Sciatic nerve (tissue), 2 donors: ENCODE data around the gene NT5C3A. TPM values are rescaled to one million over a fixed set of nuclear protein-coding genes. Genes with fewer than 3 reads are reported as not detected.
A peak's percentile ranks its signal among the peaks of the same experiment; 100 is the strongest.
"Not testable (repeated sequence)": the region's sequence is repeated elsewhere in the genome, so short reads cannot be mapped to it uniquely, and the experiment has no call there.

Source experiments
- ATAC-seq: fragments of 200-7000 bp; cut with Tn5 transposase; one replicate; pipeline ENCODE4 v1.9.1; 2020; ENCODE audit warnings: mild to moderate bottlenecking, moderate library complexity
- DNase-seq: peaks from one replicate; pipeline ENCODE4 v3.0.0-alpha.2; 2020; ENCODE audit warnings: low spot score
- intact Hi-C: fragments of 100-400 bp; cut with DNase I; formaldehyde crosslinking; loops from one replicate; pipeline ENCODE4 v1.14.2; 2022
- total RNA-seq: library from RNA; stranded (reverse); fragmentation: NEBNext Ultra II Directional; extraction: Animal tissue kit (Norgen Biotek cat#: 25700); gene quantifications from one replicate; pipeline ENCODE4 v1.2.1, GENCODE V29; 2021
- donor health status: DM: no; HTN: no; CAD: no.
- donor health status: DM: no; HTN: no; CAD: no.

The NT5C3A gene
- total RNA-seq = 27.9 TPM

DNA sequence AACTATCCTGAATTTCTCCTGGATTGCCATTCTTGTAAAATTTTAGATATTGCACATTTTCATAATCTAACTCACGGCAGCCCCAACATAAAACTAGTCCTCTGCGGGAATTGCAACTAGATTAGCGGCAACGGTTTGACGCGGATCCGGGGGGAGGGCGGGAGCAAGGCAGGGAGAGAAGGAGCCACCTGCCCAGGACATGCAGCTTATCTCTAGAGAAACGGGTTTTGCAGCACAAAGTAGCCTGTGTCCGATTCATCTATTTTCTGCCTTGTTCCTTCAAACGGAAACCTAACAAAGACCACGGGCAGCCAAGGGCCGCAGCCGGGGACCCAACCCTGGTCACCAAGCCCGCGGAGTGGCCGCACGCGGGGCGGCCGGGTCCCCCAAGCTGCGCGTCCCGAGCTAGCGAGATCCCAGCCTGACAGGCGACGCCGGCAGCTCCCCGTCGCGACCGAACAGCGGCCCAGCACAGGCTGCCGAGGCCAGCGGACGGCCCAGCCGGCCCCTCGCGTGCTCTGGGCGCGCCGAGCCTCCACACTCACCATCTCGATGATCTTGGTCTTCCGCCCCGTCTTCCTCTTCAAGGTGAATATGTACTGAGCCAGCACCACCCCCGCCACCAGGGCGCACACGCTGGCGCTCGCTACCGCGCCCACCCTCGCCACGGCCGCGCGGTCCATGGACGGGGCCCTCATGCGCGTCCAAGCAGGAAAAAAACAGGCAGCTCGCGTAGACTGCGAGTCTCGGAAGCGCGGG, at the start of gene NT5C3A:
TSS of gene NT5C3A (minus strand) at position 754 of the 759 bp plus-strand sequence. CDS start at position 683, 71 bp downstream.
- intact Hi-C loops = no loop called here
- ATAC-seq = peak; percentile 53
- DNase-seq = no peak

DNA sequence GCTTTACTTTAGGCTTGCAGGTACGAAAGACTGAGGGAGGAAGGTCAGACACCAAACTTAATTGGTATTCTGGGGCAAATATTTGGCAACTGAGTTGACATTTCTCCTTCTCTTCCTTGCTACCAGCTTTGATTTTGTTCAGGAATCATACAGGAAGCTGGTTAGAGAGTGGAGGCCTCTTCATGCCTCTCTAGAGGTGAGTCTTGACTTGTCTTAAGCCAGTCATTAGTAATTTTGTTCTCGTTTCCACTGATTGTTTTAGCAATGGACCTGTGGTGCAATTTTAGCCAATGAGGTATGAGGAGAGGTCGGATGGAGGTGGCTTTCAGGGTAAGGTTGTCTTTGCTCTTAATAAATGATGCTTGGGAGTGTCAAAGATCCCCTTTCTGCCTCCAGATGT, 49.0 kb upstream of the NT5C3A start:
- intact Hi-C loops = no loop called here
- ATAC-seq = no peak
- no peak for DNase-seq

DNA sequence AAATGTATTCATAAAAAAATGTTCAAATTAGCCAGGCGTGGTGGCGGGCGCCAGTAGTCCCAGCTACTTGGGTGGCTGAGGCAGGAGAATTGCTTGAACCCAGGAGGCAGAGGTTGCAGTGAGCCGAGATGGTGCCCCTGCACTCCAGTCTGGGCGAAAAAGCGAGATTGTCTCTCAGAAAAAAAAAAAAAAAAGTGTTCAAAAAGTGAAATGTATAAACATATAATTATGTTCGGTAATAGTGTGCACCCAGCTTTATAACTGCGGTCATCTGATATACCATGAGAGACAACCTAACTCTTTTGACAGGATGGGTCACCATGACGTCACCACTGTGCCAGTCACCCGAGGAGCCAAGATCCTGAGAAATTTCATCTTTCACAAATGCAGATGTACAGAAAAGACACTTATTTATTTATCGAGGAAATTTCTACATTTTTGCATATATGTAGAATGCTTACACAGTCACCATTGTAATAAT, 47.2 kb upstream of the NT5C3A start:
- ATAC-seq = peak; percentile 33
- intact Hi-C loops = no loop called here
- DNase-seq = no peak

DNA sequence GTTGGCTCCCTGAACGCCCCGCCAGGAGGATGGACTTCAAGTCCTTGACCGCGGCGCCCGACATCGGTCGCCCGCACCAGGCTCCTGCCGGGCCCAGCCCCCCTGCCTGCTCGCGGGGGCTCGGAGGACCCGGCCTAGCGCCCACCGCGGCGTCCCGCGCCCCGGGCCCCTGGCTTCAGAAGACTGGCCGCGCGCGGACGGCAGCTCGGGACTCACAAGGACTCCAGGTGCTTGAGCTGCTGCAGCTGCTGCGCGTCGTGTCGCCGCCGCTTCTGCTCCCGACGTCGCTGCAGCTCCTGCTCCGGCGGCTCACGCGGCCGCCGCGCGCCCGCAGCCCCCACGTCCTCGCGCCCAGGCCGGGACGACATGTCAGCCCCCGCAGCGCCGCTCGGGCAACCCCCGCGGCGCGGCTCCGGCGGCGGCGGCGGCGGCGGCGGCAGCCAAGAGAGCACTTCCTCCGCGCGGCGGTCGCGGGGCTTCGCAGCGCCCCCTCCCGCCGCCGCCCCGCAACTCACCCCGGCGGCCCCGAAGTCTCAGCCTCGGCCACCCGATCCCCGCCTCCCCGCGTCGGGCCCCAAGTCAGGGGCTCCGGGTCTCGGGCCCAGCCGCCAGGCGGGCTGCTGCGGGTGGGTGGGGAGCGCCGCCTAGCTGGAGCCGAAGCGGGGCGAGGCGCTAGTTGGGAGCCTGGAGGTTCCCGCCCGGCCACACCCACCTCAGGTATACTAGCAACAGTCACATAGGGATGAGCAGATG, 46.6 kb upstream of the NT5C3A start, which contains the start of gene RP9:
TSS of gene RP9 (minus strand) at position 400 of the 753 bp plus-strand sequence. CDS start at position 368, 32 bp downstream.
- DNase-seq (peak; percentile 71), ATAC-seq (peak; percentile 83)
- intact Hi-C loops = no loop called here

DNA sequence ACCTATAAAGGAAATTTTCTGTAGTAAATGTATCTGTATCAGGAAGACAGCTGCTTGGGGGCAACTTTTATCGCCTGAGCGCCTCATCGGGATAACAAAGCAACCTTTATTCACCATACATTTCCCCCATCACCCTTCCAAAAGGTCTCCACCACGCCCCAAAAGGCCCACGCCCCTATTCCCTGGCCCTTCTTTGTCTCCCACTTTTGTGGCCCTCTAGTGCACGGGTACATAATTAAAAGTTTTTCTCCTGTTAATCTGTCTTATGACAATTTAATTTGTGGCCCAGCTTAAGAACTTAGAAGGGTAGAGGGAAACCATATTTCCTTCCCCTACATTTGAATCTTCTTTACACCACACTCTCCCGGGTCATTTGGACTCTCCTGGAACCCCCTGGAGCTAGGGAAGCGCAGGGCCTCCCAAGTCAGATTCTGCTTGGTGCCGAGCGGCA, 46.0 kb upstream of the NT5C3A start:
- ATAC-seq (peak; percentile 50), DNase-seq (no peak)
- intact Hi-C loops = no loop called here

DNA sequence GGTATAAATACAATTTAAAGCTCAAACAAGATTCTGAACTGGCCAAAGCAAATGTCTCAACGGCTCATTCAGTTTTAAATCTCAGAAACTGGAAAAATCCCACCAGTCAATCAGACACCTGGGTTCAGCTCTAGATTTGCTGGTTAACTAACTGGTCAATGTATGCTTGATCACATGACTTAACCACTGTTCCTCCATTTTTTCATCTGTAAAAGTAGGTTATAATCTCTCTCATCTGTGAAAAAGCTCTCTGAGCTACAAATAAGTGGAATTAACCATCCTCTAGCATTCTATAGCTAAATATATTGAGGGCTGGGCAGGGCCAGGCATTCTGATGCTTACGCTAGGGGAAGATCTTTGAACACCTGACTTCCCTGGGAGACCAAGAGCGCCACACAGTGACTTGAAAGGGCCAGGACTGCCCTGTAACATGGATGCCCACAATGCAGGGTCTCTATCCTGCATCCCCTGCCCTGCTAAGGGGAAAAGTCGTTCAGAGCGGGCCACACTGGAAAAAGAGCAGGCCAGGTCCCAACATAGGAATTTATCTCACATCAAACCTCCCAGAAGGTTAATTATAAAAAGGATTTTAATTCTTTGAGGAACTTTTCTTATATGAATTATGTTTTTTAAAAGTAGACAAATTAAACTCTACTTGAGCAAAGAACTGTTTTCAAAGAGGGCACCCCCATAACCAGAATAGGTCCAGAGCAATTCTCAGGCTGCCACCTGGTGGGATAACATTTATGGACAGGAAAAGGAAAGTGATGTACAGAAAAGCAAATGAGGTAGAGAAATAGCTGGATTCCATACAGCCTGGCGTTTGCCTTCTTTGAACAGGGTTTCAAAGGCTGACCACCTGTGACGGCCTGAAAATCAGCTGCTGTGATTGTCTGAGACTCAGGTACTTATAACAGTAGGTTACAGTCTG, 44.8 kb upstream of the NT5C3A start:
- intact Hi-C loops = no loop called here
- peak; percentile 66 for ATAC-seq
- DNase-seq = no peak

DNA sequence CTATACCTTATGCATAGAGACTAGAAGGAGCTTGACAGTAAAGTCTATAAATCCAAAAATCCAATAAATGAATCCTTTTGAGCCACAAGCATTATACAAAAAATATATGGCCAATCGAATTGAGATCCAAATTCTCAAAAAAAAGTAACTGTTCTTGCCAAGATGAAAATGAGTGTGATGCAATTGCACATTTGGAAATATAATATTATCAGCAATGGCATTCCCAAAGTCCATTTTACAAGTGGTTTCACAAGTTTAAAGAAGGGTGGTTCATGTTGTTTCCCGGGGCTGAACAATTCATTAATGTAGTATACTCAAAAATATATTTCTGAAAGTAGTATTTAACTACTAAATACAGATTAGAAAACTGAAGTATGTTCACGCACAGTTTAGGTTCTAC, 39.3 kb upstream of the NT5C3A start:
- intact Hi-C loops = no loop called here

DNA sequence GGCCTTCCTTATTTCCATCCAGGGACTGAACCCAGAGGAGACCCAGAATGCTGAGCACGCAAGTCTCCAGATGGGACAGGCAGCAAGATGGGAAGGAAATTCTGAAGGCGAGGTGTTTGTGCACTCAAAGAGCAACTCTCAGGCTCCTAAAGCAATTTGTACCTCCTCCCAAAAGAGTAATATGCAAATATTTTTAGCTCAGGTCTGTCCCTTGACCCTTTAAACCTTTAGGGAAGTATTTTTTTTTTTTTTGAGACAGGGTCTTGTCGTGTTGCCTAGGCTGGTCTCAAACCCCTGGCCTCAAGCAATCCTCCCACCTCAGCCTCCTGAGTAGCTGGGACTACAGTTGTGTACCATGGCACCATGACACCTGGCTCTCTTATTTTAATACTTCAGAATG, 38.2 kb upstream of the NT5C3A start:
- no peak for ATAC-seq
- intact Hi-C loops = no loop called here
- no peak for DNase-seq

More for the DNA sequence above, 39.3 kb upstream of the NT5C3A start:
- DNase-seq (no peak), ATAC-seq (no peak)

DNA sequence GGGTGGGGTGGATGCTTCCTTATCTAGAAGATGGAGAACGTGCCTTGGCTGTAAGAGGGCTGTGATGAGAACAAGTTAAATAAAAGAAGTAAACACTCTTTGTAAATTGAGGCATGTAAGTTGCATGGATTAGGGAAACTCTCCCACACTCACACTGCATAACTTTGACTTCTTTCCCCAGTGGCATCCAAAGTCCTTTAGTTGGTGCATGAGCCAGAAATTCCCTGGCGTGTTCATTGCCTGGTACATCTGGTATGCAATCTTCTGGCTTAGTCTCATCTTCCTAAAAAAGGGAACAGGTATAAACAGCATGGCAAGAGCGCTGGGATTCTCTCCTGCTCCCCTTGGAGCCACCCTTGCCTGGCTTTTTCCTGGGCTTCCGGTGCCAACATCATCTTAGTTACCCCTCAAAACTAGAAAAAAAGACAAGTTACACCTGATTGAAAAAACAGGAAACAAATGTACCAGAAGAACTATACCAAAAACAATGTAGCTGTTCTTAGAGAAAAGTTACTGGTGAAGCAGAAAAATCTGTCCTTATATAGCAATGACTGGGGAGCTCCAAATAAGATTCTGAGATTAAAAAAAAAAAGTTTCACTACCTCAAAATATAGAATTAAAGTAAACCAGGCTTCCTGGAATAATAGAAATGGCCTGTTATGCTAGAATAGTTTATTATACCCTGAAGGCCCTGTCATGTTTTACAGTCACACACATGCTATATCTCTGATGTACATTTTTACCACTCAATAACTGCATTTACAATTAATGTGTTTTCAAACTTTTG, 36.8 kb upstream of the NT5C3A start:
- DNase-seq (no peak), ATAC-seq (no peak)
- intact Hi-C loops = no loop called here

DNA sequence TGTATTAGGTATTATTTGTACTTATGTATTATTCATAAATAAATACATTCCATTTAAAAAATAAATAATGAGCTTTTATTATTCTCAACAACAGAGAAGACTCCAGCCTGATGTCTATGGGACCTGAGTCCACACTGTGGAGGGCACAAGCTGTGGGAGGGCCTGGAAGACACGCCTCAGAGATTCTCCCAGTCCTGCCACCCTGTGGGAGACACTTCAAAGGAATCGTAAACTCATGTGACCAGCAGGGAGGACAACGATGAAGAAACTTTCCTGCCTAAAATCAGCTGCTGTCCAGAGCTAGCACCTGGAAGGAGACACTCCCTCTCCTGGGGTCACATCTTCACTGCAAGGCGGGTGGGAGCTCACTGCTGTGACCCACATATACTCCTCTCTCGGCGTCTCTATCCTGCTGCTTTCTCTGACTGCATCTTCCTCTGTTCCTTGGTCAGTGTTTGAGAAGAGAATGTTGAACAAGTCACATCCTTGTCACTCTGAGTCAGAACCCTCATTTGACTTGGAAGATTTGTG, 32.2 kb upstream of the NT5C3A start:
- DNase-seq, intact Hi-C loops: not testable (repeated sequence)

DNA sequence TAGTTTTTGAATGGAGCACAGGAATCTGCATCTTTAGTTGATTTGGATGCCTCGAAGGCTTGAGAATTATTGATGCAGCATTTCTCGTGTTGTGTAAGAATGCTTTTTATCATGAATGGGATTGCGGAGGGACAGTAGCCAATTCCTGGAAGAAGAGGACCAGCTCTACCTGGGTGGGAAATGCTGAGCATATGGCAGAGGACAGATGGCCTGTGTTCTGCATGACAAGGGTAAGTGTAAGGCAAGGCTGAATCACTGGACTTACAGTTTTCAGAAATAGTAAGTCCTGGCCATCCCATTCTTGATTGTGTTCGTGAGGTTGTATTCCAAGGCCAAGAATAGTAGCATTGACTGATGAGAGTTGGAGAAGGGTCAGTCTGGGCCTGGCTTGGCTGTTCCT, 30.7 kb upstream of the NT5C3A start:
- intact Hi-C loops = no loop called here
- DNase-seq (no peak), ATAC-seq (no peak)

More for the DNA sequence above, 32.2 kb upstream of the NT5C3A start:
- ATAC-seq = not testable (repeated sequence)

DNA sequence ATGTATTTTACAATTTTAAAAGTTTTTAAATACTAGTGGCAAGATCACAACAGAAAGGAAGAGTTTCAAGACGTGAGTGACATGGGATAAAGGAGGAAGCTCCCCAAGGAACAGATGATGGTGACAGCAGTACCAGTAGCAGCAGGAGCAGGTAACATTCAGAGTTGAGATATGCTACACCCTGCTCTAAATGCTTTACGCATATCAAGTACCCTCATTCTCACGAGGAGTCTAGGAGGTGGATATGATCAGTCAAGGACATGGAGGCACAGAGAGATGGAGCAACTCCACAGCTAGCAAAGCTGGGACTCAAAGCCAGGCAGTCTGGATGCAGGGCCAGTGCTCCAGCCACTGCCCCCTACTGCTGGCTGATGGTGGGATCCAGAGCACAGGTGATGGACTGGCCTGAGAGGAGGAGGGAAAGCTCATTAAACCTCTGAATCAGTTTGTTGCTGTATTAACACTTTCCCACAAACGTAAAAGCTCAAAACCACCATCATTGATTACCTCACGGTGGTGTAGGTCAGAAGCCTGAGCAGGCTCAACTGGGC, 29.1 kb upstream of the NT5C3A start:
- ATAC-seq (no peak), DNase-seq (no peak)
- intact Hi-C loops = no loop called here

DNA sequence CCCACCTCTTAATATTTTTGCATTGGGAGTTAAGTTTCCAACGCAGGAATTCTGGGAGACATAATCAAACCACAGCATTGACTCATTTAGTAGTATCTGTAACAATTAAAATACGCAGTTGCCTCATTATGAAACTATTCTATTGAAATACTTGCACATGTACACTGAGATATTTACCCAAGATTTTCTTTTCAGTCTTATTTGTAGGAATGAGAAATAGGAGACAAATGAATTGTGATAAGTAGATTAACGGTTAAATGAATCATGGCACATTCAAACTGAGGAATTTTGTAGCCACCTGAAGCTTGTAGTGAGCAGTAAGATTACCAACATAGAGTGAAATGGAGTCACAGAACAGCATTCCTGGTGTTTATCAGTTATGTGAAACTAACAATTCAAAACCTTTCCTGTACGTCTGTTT, 28.5 kb upstream of the NT5C3A start:
- DNase-seq = no peak
- intact Hi-C loops = no loop called here
- no peak for ATAC-seq

DNA sequence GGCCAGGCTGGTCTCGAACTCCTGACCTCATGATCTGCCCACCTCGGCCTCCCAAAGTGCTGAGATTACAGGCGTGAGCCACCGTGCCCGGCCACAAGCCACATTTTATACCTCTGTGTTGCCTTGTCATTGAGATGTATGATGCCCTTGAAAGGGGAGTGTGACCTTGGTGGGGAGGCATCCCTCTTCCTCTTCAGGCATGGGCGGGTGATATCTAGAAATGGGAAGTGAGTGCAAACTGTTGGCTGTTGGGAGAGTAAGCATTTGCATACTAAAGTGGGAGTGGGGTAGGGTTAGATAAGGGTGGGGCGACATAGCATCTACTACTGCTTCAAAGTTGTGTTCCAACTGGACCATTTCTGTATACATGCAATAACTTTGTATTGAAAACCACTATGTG, 26.6 kb upstream of the NT5C3A start:
- intact Hi-C loops = no loop called here
- DNase-seq = no peak
- no peak for ATAC-seq

DNA sequence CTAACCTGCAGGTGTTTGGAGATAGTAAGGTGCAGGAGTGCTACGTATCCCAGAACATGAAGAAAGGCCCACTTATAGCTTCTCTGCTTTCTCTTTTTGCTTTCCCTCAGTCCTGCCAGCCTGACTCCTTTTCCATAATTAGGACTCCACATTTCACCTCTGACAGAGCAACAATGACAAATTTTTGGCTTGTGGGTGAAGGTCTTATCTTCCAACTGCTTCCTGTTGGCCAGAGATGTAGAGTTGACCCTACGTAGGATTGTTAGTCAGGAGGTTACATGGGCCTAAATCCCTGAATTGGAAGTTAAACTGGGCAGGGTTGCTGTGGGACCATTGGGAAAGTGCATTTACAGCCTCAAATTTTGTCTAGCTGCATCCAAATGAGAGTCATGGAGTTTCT, 25.3 kb upstream of the NT5C3A start:
- ATAC-seq (no peak), DNase-seq (no peak)
- intact Hi-C loops = no loop called here

DNA sequence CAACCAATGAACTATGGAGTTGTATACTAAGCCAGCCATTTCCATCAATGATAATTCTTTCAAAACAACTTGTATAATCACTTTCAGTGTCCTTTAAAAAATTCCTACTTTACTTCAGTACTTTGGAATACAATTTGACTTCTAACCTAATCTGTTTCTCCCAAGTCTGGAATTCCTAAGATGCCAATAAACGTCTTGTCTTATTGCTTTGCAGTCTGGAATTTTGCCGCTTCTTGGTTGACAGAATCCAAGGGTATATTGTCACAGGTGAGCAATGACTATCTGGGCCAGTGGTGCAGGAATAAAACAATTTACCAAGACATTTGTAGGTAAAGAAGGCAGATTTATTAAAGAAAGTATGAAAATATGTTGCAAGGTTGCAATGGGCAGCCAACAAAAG, 24.8 kb upstream of the NT5C3A start:
- DNase-seq (no peak), ATAC-seq (no peak)
- intact Hi-C loops = no loop called here

DNA sequence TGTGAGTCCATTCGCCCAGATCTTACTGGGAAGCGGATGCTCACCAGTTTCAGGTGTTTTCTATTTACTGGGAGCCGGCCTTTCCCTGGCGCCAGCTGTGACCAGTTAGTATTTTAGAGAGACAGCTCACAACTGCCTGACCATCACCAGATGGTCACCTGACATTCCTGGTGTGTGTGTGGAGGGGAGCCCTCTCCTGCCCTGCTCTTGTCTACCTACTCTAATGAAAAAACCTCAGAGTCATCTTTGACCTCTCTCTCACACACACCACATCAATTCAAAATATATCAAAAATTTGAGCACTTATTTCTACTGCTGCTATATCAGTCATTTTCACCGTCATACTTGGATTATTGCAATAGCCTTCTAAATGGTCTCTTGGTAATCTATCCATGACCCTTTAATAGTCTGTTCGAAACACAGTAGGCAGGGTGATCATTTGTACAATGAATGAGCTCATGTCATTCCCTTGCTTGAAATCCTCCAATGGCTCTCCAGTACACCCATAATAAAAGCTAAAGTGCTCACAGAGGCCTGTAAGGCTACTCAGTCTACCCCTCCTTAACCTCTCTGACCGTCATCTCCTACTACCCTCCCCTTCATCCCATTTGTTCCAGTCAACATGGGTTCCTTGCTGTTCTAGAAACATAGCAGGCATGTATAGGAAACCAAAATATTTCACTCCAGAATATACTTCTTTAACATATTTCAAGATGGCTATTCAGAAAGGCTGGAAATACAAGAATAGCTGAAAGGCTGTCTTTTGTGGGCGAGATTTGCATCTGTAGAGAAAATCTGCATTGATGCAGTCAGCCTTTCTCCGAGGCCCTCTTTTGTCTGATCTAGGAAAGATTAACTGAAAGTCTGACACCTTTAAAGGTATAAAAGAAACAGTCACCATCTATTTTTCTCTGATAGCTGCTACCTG, 17.5 kb upstream of the NT5C3A start:
- no peak for ATAC-seq
- no peak for DNase-seq
- intact Hi-C loops = no loop called here
